Muscle of leg (tissue), 11 donors: Measurements from ENCODE around the gene MTNR1B. TPM values are rescaled to one million over a fixed set of nuclear protein-coding genes. Genes with fewer than 3 reads are reported as not detected.

Experiments used
- DNase-seq: peaks from one replicate; pipeline ENCODE4 v3.0.0; 2013
- H3K27ac ChIP-seq: one replicate; pipeline ENCODE4 v1.5.1; 2013; ENCODE audit warnings: mild to moderate bottlenecking, low read length, control low read depth
- H3K27me3 ChIP-seq: one replicate; pipeline ENCODE4 v1.6.1; 2013; ENCODE audit warnings: low read length; ENCODE audit not compliant: control insufficient read depth, insufficient read depth
- H3K36me3 ChIP-seq: one replicate; pipeline ENCODE4 v1.6.1; 2013; ENCODE audit warnings: low read length; ENCODE audit not compliant: control insufficient read depth, insufficient read depth
- H3K4me1 ChIP-seq: one replicate; pipeline ENCODE4 v1.6.1; 2013; ENCODE audit warnings: low read length; ENCODE audit not compliant: control insufficient read depth, insufficient read depth
- H3K4me3 ChIP-seq: one replicate; pipeline ENCODE4 v1.5.1; 2013; ENCODE audit warnings: low read length, control low read depth
- H3K9me3 ChIP-seq: replicated peaks from 2 replicates; pipeline ENCODE4 v1.6.1; 2013; ENCODE audit warnings: low read depth, low read length; ENCODE audit not compliant: control insufficient read depth
- WGBS: methylation state at CpG from one replicate; pipeline ENCODE4 v1.1.5; 2013; ENCODE audit warnings: missing lambda C conversion rate; ENCODE audit not compliant: insufficient coverage; 5-methylcytosine and 5-hydroxymethylcytosine counted together
- polyA plus RNA-seq, 8 donors: library from polyadenylated mRNA; unstranded; fragments of 120-200 nt; gene quantifications; one replicate each; pipeline versions ENCODE4 v1.2.1 to v1.2.3, GENCODE V29; 2013; ENCODE audit warnings: inconsistent platforms in 1 of 8, low replicate concordance in 1 of 8; ENCODE audit not compliant: insufficient read length in 8 of 8, insufficient read depth in 1 of 8
- total RNA-seq: library from RNA; stranded (reverse); fragments of 120-200 nt; gene quantifications from one replicate; pipeline ENCODE4 v1.2.4, GENCODE V29; 2013

Gene MTNR1B
- total and polyA plus RNA-seq, 9 donors = not detected

DNA sequence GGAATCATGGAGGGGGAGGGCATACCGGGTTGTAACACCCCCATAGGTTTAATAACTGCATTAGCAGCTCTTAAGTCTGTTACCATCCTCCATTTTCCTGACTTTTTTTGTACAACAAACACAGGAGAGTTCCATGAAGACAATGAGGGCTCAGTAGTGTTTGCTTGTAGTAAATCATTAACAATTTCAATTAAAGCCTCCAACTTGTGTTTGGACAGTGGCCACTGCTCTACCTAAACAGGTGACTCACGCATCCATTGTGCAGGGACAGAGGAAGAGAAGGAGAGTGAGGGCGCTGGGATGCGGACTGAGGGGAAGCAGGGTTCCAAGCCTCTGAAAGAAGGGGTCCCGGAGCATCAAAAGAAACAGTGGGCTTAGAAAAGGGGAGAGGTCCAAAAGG lies 21.3 kb upstream of the MTNR1B start:
- no peaks in the 10 kb centered on the region for H3K36me3 ChIP-seq
- no peak overlapping the region for H3K4me3 ChIP-seq
- no peaks in the 10 kb centered on the region for H3K27me3 ChIP-seq
- H3K4me1 ChIP-seq = no peaks in the 10 kb centered on the region
- H3K9me3 ChIP-seq = peaks cover 4% of the 10 kb centered on the region
- WGBS = 94% methylated on average over 4 of the region's 5 CpGs
- DNase-seq = no peak
- no peak overlapping the region for H3K27ac ChIP-seq

- 80% methylated on average over 2 of the region's 5 CpGs for WGBS
- Histone ChIP-seq H3K4me3 (no peak overlapping the region), H3K27ac (no peak overlapping the region), H3K36me3 (no peaks in the 10 kb centered on the region), H3K9me3 (peaks cover 4% of the 10 kb centered on the region), H3K27me3 (no peaks in the 10 kb centered on the region), H3K4me1 (no peaks in the 10 kb centered on the region)
- no peak for DNase-seq
Measured at GRCh38 chr11:92954003-92954402, 15.4 kb upstream of the MTNR1B start.

DNA sequence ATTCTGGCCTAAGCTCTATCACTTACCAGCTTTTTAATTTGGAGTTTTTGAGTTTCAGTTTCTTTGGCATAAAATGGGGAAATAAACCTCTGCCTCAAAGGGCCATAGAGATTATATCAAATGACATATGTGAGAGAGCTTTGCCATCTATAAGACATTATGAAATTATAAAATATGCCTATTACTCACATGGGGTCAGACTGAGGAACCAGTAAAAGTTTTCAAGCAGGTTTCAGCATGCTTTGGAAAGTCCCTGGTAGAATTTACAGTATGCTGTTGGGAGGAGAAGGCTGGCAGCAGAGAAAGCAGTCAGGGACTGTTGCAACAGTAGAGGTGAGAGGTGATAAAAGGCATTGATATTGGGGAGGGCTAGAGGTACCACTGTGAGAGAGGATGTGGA lies 13.6 kb upstream of the MTNR1B start:
- Histone ChIP-seq H3K4me3 (no peak overlapping the region), H3K9me3 (no peaks in the 10 kb centered on the region), H3K27me3 (no peaks in the 10 kb centered on the region), H3K36me3 (no peaks in the 10 kb centered on the region), H3K4me1 (no peaks in the 10 kb centered on the region), H3K27ac (no peak overlapping the region)
- DNase-seq = no peak

DNA sequence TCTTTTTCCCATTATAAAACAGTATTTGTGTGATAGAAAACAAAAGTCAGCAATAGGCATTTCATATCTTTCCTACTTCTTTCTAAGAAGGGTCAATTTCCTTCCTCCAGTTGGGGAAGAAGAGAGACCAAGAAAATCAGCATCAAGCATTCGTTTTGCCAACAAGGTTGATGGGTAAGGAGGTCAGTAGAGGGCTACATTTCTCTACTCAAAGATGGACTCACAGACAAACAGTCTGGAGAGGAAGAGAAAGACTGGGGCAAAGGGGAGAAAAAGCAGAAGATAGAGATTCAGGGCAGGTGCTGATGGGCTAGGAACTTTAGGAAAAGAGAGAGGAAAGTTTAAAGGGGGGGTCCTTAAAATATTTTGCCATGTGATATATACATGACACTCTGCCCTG lies 8.6 kb upstream of the MTNR1B start:
- no peak overlapping the region for H3K4me3 ChIP-seq
- H3K4me1 ChIP-seq = no peaks in the 10 kb centered on the region
- H3K27ac ChIP-seq = no peak overlapping the region
- peaks cover 6% of the 10 kb centered on the region for H3K27me3 ChIP-seq
- no peaks in the 10 kb centered on the region for H3K9me3 ChIP-seq
- no peak for DNase-seq
- no peaks in the 10 kb centered on the region for H3K36me3 ChIP-seq
- no CpG with 5 or more reads among the region's 1 CpG for WGBS

GRCh38 chr11:92962446-92962845 lies 7.0 kb upstream of the MTNR1B start:
- no CpG with 5 or more reads among the region's 1 CpG for WGBS
- Histone ChIP-seq H3K36me3 (no peaks in the 10 kb centered on the region), H3K4me1 (no peaks in the 10 kb centered on the region), H3K27me3 (peaks cover 14% of the 10 kb centered on the region), H3K27ac (no peak overlapping the region), H3K4me3 (no peak overlapping the region), H3K9me3 (no peaks in the 10 kb centered on the region)
- no peak for DNase-seq

DNA sequence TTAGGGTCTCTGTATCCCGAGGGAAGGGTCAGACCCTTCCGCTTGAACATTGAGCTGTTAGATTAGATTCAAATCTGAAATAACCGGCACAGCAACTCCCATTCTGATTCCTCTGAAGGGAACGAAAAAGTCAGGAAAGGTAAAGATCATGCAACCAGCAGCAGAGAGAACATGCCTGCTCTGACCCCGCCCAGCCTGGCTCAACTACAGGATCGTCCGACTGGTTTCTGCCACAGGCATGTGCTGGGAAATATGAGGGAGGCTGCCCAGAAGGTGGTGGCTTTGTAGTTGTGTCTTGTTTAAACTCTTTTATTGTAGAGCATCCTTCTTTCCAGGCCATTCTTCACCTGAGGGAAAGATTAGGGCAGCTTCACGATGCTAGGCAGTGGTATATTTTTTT lies 5.0 kb upstream of the MTNR1B start:
- Histone ChIP-seq H3K27ac (no peak overlapping the region), H3K36me3 (no peaks in the 10 kb centered on the region), H3K4me1 (peaks cover 6% of the 10 kb centered on the region), H3K4me3 (no peak overlapping the region), H3K27me3 (peaks cover 25% of the 10 kb centered on the region), H3K9me3 (no peaks in the 10 kb centered on the region)
- 85% methylated on average over 4 of the region's 8 CpGs for WGBS
- DNase-seq = no peak

GRCh38 chr11:92965196-92965595 lies 4.3 kb upstream of the MTNR1B start:
- Histone ChIP-seq H3K27ac (no peak overlapping the region), H3K4me1 (peaks cover 6% of the 10 kb centered on the region), H3K9me3 (no peaks in the 10 kb centered on the region), H3K36me3 (no peaks in the 10 kb centered on the region), H3K27me3 (peaks cover 32% of the 10 kb centered on the region), H3K4me3 (no peak overlapping the region)
- DNase-seq = no peak
- WGBS = no CpG with 5 or more reads among the region's 2 CpGs

DNA sequence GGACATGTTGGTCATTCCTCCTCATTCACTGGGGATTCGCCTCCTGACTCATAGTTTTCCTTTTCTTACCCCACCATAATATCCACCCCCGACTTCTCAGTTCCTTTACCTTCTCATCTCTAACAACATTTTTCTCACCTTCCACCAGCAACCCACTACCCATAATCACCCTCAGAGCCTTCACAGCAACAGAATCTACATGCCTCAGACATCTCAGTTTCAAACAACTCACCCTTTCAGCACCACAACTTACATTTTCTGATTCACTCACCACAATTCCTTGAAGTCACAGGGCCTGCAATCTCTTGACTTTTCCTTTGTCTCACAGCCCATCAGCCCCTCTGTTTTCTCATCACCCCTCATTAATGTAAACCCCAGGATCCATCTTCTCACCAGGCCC lies 2.3 kb upstream of the MTNR1B start:
- no peak for DNase-seq
- H3K4me1 ChIP-seq = peaks cover 6% of the 10 kb centered on the region
- H3K9me3 ChIP-seq = no peaks in the 10 kb centered on the region
- no peak overlapping the region for H3K4me3 ChIP-seq
- peaks cover 38% of the 10 kb centered on the region for H3K27me3 ChIP-seq
- no peak overlapping the region for H3K27ac ChIP-seq
- 81% methylated on average over 2 of the region's 2 CpGs for WGBS
- no peaks in the 10 kb centered on the region for H3K36me3 ChIP-seq

DNA sequence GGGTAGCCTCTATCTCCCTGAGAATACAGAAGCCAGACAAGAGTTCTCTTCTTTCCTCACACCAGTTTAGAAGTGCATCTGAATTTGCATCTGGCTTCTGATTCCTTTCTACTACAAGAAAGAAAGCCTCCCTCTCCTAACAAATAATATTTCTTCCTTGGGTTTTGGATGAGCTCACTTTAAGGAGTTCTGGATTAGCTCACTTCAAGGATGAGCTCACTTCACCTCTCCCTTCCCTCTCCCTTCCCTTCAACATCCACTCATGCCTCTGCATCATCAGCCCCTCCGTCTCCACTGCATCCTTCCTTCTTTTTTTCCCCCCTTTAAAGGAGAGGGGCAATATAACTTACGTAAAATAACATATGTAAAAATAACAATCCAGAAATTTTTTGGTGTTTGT lies 1.6 kb upstream of the MTNR1B start:
- no CpG with 5 or more reads among the region's 2 CpGs for WGBS
- H3K9me3 ChIP-seq = no peaks in the 10 kb centered on the region
- peaks cover 6% of the 10 kb centered on the region for H3K4me1 ChIP-seq
- no peaks in the 10 kb centered on the region for H3K36me3 ChIP-seq
- H3K27me3 ChIP-seq = peaks cover 38% of the 10 kb centered on the region
- H3K27ac ChIP-seq = no peak overlapping the region
- no peak overlapping the region for H3K4me3 ChIP-seq
- no peak for DNase-seq

- H3K36me3 ChIP-seq = no peaks in the 10 kb centered on the region
- peaks cover 40% of the 10 kb centered on the region for H3K27me3 ChIP-seq
- no peak overlapping the region for H3K27ac ChIP-seq
- no peak for DNase-seq
- H3K9me3 ChIP-seq = no peaks in the 10 kb centered on the region
- no peak overlapping the region for H3K4me3 ChIP-seq
- 1% methylated on average over 14 of the region's 16 CpGs for WGBS
- peaks cover 6% of the 10 kb centered on the region for H3K4me1 ChIP-seq
Measured at GRCh38 chr11:92969293-92969633, 188 bp upstream of the MTNR1B start.

DNA sequence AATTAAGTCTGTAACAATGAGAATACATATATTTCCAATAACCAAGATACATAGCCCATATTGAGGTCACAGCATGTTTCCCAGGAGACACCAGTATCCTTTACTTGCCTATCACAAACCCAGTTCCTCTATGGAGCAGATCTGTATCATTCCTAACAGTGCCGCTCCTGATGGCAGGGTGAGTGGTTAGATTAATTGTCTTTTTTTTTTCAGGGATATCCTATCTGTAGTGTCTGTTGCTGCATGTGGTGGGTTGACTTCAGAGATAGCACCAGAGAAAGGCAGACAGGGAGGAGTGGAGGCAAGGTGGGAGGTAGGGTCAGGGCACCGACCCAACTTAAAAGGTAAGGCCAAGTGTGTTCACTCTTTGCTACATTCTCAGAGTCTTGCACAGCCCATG lies 2.8 kb downstream of the MTNR1B start:
- DNase-seq = no peak
- no CpG with 5 or more reads among the region's 2 CpGs for WGBS
- peaks cover 28% of the 10 kb centered on the region for H3K27me3 ChIP-seq
- H3K4me1 ChIP-seq = peaks cover 6% of the 10 kb centered on the region
- no peaks in the 10 kb centered on the region for H3K9me3 ChIP-seq
- no peak overlapping the region for H3K4me3 ChIP-seq
- H3K27ac ChIP-seq = no peak overlapping the region
- no peaks in the 10 kb centered on the region for H3K36me3 ChIP-seq
